DMS79 (cell line): Measurements from ENCODE around the gene TXNDC11.
A peak's percentile ranks its signal among the peaks of the same experiment; 100 is the strongest.

ENCODE experiments used
- DNase-seq: peaks from one replicate; lab custom pipeline; 2025; lab: John Stamatoyannopoulos, UW

TXNDC11 gene

GRCh38 chr16:11755022-11755760 is 12.5 kb upstream of the TXNDC11 start:
- DNase-seq, result no peak

GRCh38 chr16:11752856-11753255 is 10.2 kb upstream of the TXNDC11 start:
- DNase-seq, result no peak

- DNase-seq, result no peak
These were observed 7.4 kb upstream of the TXNDC11 start for GRCh38 chr16:11750056-11750455.

- DNase-seq, result no peak
These were observed 6.0 kb upstream of the TXNDC11 start for GRCh38 chr16:11748404-11749254.

GRCh38 chr16:11747949-11748403 is 5.3 kb upstream of the TXNDC11 start:
- no peak for DNase-seq

- DNase-seq, result no peak
These were observed 1.4 kb upstream of the TXNDC11 start for GRCh38 chr16:11744075-11744470.

GRCh38 chr16:11743308-11744074 is 834 bp upstream of the TXNDC11 start:
- no peak for DNase-seq

GRCh38 chr16:11742093-11742535 is 543 bp downstream of the TXNDC11 start:
- no peak for DNase-seq

GRCh38 chr16:11740567-11740966 is 2.1 kb downstream of the TXNDC11 start:
- DNase-seq, result no peak

GRCh38 chr16:11738742-11739544 is 3.7 kb downstream of the TXNDC11 start:
- no peak for DNase-seq

- no peak for DNase-seq
These were observed 4.9 kb downstream of the TXNDC11 start for GRCh38 chr16:11737713-11738112.

GRCh38 chr16:11736903-11737302 is 5.8 kb downstream of the TXNDC11 start:
- no peak for DNase-seq

- no peak for DNase-seq
These were observed 6.9 kb downstream of the TXNDC11 start for GRCh38 chr16:11735787-11736186.

- DNase-seq, result no peak
These were observed 8.0 kb downstream of the TXNDC11 start for GRCh38 chr16:11734653-11735043.

GRCh38 chr16:11734025-11734652 is 8.5 kb downstream of the TXNDC11 start:
- DNase-seq, result no peak

- no peak for DNase-seq
These were observed 11.4 kb downstream of the TXNDC11 start for GRCh38 chr16:11731222-11731621.

- DNase-seq, result no peak
These were observed 12.9 kb downstream of the TXNDC11 start for GRCh38 chr16:11729787-11730186.

- DNase-seq, result no peak
These were observed 14.7 kb downstream of the TXNDC11 start for GRCh38 chr16:11727796-11728543.

- no peak for DNase-seq
These were observed 16.6 kb downstream of the TXNDC11 start for GRCh38 chr16:11726008-11726407.

- peak; percentile 84 for DNase-seq
These were observed 17.2 kb downstream of the TXNDC11 start for GRCh38 chr16:11725457-11725856.
